NB4 (cell line): ENCODE data around the gene RPS6KC1.

Experiments used
- DNase-seq: peaks from one replicate; pipeline ENCODE4 v3.0.0; 2010; ENCODE audit warnings: low read depth
- H3K4me3 ChIP-seq: one replicate; pipeline ENCODE4 v1.5.1; 2011; ENCODE audit warnings: mild to moderate bottlenecking, low read depth, low read length, moderate library complexity
- MYC ChIP-seq: IDR thresholded peaks from 2 replicates; pipeline ENCODE4 v1.6.1; 2011; ENCODE audit warnings: low read depth, low read length
- POLR2A ChIP-seq: IDR thresholded peaks from 2 replicates; pipeline ENCODE4 v1.6.1; 2011; ENCODE audit warnings: mild to moderate bottlenecking; ENCODE audit not compliant: insufficient read length; ENCODE audit errors: extremely low read depth
- TF ChIP-seq, protein P1 (sequence below): IDR thresholded peaks from one replicate; pipeline ENCODE4 v1.5.1; 2012; ENCODE audit warnings: low read depth, low read length
- TF ChIP-seq, protein P2 (sequence below): IDR thresholded peaks from 2 replicates; pipeline ENCODE4 v1.6.1; 2011; ENCODE audit warnings: low read depth, low read length

RPS6KC1 gene

DNA sequence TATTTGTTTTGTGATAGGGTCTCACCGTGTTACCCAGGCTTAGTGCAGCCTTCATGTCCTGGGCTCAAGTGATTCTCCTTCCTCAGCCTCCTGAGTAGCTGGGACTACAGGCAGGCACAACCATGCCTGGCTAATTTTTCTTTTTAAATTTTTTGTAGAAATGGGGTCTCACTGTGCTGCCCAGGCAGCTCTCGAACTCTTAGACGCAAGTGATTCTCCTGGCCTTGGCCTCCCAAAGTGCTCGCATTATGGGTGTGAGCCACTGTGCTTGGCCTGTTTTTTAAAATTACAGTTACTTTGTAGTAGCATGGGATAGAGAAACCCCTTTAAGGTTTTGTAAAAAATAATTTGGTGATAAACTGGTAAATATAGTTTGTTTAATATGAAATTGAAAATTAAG is 69.9 kb downstream of the RPS6KC1 start:
- H3K4me3 ChIP-seq: no peak overlapping the region
- DNase-seq: no peak
- TF ChIP-seq, protein P1, sequence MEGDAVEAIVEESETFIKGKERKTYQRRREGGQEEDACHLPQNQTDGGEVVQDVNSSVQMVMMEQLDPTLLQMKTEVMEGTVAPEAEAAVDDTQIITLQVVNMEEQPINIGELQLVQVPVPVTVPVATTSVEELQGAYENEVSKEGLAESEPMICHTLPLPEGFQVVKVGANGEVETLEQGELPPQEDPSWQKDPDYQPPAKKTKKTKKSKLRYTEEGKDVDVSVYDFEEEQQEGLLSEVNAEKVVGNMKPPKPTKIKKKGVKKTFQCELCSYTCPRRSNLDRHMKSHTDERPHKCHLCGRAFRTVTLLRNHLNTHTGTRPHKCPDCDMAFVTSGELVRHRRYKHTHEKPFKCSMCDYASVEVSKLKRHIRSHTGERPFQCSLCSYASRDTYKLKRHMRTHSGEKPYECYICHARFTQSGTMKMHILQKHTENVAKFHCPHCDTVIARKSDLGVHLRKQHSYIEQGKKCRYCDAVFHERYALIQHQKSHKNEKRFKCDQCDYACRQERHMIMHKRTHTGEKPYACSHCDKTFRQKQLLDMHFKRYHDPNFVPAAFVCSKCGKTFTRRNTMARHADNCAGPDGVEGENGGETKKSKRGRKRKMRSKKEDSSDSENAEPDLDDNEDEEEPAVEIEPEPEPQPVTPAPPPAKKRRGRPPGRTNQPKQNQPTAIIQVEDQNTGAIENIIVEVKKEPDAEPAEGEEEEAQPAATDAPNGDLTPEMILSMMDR: no peak
- no peak for TF ChIP-seq POLR2A
- no peak for TF ChIP-seq MYC
- TF ChIP-seq, protein P2, sequence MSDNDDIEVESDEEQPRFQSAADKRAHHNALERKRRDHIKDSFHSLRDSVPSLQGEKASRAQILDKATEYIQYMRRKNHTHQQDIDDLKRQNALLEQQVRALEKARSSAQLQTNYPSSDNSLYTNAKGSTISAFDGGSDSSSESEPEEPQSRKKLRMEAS: no peak

DNA sequence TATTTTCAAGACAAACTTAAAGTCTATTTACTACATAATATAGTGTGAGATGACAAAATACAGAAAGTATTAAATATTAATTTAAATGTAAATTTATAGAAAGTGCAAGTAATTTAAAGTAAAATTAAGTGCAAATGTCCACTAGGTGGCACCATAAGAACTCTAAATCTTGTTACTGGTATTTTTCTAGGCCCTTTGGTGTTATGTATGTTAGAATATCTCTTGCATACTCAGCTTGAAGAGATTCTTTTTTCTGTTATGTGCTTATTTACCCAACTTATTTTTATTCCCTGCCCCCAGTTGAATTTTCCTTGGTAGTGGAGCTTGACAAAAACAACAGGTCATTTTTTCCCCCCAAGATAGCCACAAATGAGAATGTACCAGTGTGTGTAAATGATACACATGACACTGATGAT is 71.5 kb downstream of the RPS6KC1 start:
- H3K4me3 ChIP-seq: no peak overlapping the region
- DNase-seq: peak; percentile 60
- TF ChIP-seq POLR2A (no peak), MYC (no peak)
- TF ChIP-seq, protein P2: no peak
- TF ChIP-seq, protein P1: peak; percentile 17

DNA sequence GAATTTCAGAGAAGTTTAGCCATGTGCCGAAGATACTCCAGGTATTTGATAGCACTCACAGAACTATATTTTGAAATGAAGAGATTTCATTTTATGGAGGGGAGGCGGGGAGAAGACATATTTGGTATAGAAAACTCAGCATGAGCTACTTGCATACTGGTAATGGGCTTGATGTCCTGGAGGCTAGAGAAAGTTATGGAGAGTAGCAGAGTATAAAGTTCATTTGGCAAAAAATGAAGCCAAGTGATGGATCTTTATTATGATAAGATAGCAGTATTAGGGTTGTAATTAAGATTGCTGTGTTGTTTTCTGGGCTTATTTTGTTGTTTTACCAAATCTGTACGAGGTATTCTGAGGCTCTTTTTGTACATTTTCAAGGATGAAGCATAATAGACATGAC is 72.0 kb downstream of the RPS6KC1 start:
- no peak overlapping the region for H3K4me3 ChIP-seq
- no peak for DNase-seq
- TF ChIP-seq MYC: no peak
- TF ChIP-seq, protein P1: no peak
- no peak for TF ChIP-seq POLR2A
- TF ChIP-seq, protein P2: no peak

DNA sequence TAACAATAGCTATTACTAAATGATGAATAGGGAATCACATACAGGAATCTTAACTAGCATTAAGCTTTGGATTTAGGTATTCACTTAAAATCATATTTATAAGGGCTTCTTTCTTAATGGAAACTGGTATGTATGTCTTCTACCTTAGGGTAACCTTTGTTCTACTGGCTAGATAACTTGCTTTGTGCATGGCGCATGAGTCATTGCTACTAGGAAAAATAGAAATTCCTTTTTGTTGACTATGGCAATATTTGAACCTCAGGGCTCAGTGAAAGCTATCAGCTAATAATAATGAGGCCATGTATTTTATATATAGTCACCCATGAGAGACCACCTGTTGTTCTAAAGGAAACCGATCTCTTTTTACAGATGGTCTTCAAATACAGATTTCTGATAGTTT is 72.5 kb downstream of the RPS6KC1 start:
- H3K4me3 ChIP-seq: no peak overlapping the region
- TF ChIP-seq, protein P2: no peak
- TF ChIP-seq MYC (no peak), POLR2A (no peak)
- TF ChIP-seq, protein P1: no peak
- DNase-seq: no peak

- H3K4me3 ChIP-seq: no peak overlapping the region
- TF ChIP-seq POLR2A (no peak), MYC (no peak)
- TF ChIP-seq, protein P2: no peak
- TF ChIP-seq, protein P1: no peak
- no peak for DNase-seq
Measured at GRCh38 chr1:213124590-213124989, 73.5 kb downstream of the RPS6KC1 start.

DNA sequence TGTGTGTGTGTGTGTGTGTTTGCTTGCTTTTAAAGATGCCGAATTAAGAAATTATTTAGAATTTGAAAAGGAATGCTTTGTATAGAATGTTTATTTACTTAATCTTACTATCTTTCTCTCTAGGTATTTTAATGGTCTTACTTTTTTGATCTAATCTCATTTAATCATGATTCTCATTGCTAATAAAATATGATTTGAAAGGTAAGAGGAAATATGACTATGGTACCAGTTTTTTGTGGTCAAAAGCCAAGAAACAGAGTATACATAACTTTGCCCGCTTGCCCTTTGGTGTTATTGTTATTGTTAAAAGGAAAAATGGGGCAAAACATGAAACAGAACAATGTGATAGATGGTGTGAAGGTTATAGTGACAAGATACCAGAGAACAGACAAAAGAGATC is 74.6 kb downstream of the RPS6KC1 start:
- TF ChIP-seq, protein P1: no peak
- TF ChIP-seq, protein P2: no peak
- no peak for TF ChIP-seq MYC
- TF ChIP-seq POLR2A: no peak
- H3K4me3 ChIP-seq: no peak overlapping the region
- DNase-seq: no peak
